ENCODE measurements around the gene SLC26A9. TPM values are rescaled to one million over a fixed set of nuclear protein-coding genes. Genes with fewer than 3 reads are reported as not detected.

Gene SLC26A9
- total RNA-seq, 1 experiment from 2014 or later = not detected

GRCh38 chr1:205926213-205926612, 17.0 kb downstream of the SLC26A9 start:
- Histone ChIP-seq H3K4me1 (ENCODE audit: insufficient read depth, low read length, poor library complexity, severe bottlenecking) (peaks cover 11% of the 10 kb centered on the region), H3K27me3 (replicated peaks; ENCODE audit: insufficient read depth, low read depth, low read length, poor library complexity) (no peaks in the 10 kb centered on the region), H3K4me3 (ENCODE audit: low read depth, low read length, poor library complexity, severe bottlenecking) (no peak overlapping the region), H3K36me3 (ENCODE audit: insufficient read depth, low read length, poor library complexity, severe bottlenecking) (no peaks in the 10 kb centered on the region), H3K9me3 (ENCODE audit: low read depth, low read length, poor library complexity, severe bottlenecking) (no peaks in the 10 kb centered on the region), H3K27ac (ENCODE audit: low read depth, low read length, poor library complexity, severe bottlenecking) (no peak overlapping the region)
- ChIA-PET POLR2A (ENCODE audit: low non-redundant PET) (no interaction called here), CTCF (no interaction called here)
- DNase-seq (ENCODE audit: low spot score) = no peak
- no peak for TF ChIP-seq EZH2 (IDR thresholded peaks at IDR 0.05; ENCODE audit: borderline replicate concordance, low read depth, low read length, poor library complexity, severe bottlenecking)
- TF ChIP-seq, protein P1, sequence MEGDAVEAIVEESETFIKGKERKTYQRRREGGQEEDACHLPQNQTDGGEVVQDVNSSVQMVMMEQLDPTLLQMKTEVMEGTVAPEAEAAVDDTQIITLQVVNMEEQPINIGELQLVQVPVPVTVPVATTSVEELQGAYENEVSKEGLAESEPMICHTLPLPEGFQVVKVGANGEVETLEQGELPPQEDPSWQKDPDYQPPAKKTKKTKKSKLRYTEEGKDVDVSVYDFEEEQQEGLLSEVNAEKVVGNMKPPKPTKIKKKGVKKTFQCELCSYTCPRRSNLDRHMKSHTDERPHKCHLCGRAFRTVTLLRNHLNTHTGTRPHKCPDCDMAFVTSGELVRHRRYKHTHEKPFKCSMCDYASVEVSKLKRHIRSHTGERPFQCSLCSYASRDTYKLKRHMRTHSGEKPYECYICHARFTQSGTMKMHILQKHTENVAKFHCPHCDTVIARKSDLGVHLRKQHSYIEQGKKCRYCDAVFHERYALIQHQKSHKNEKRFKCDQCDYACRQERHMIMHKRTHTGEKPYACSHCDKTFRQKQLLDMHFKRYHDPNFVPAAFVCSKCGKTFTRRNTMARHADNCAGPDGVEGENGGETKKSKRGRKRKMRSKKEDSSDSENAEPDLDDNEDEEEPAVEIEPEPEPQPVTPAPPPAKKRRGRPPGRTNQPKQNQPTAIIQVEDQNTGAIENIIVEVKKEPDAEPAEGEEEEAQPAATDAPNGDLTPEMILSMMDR (conservative IDR thresholded peaks at IDR 0.05; ENCODE audit: low read depth, low read length) = no peak
- intact Hi-C loops (cut with micrococcal nuclease; ENCODE audit: unreplicated experiment) = no loop called here
- no TSS peak for BruUV-seq (replicated peaks)

- no peak for TF ChIP-seq EZH2 (IDR thresholded peaks at IDR 0.05; ENCODE audit: borderline replicate concordance, low read depth, low read length, poor library complexity, severe bottlenecking)
- TF ChIP-seq, protein P1 (conservative IDR thresholded peaks at IDR 0.05; ENCODE audit: low read depth, low read length) = no peak
- Histone ChIP-seq H3K4me3 (ENCODE audit: low read depth, low read length, poor library complexity, severe bottlenecking) (no peak overlapping the region), H3K36me3 (ENCODE audit: insufficient read depth, low read length, poor library complexity, severe bottlenecking) (no peaks in the 10 kb centered on the region), H3K4me1 (ENCODE audit: insufficient read depth, low read length, poor library complexity, severe bottlenecking) (peaks cover 11% of the 10 kb centered on the region), H3K27me3 (replicated peaks; ENCODE audit: insufficient read depth, low read depth, low read length, poor library complexity) (no peaks in the 10 kb centered on the region), H3K27ac (ENCODE audit: low read depth, low read length, poor library complexity, severe bottlenecking) (no peak overlapping the region), H3K9me3 (ENCODE audit: low read depth, low read length, poor library complexity, severe bottlenecking) (no peaks in the 10 kb centered on the region)
- ChIA-PET POLR2A (ENCODE audit: low non-redundant PET) (no interaction called here), CTCF (no interaction called here)
- BruUV-seq (replicated peaks) = no TSS peak
- intact Hi-C loops (cut with micrococcal nuclease; ENCODE audit: unreplicated experiment) = no loop called here
- DNase-seq (ENCODE audit: low spot score) = peak; percentile 70
Measured at GRCh38 chr1:205925736-205926135, 17.5 kb downstream of the SLC26A9 start.

DNA sequence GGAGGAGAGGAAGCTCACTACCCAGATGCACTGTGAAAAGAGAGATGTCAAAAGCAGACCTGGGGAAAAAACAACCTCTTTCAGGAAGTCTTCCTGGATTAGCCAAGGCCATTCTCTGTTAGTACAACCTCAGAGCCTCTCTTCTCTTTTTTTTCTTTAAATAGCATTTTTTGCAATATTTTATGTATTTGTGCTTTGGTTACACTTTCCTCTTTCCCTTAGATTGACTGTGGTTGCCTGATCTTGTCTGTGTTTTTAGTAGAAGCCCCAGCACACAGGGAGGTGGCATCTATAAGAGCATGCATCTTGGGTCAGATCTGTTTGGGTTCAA, 18.8 kb downstream of the SLC26A9 start:
- Histone ChIP-seq H3K4me3 (ENCODE audit: low read depth, low read length, poor library complexity, severe bottlenecking) (no peak overlapping the region), H3K4me1 (ENCODE audit: insufficient read depth, low read length, poor library complexity, severe bottlenecking) (peaks cover 11% of the 10 kb centered on the region), H3K36me3 (ENCODE audit: insufficient read depth, low read length, poor library complexity, severe bottlenecking) (no peaks in the 10 kb centered on the region), H3K27ac (ENCODE audit: low read depth, low read length, poor library complexity, severe bottlenecking) (no peak overlapping the region), H3K27me3 (replicated peaks; ENCODE audit: insufficient read depth, low read depth, low read length, poor library complexity) (no peaks in the 10 kb centered on the region), H3K9me3 (ENCODE audit: low read depth, low read length, poor library complexity, severe bottlenecking) (no peaks in the 10 kb centered on the region)
- BruUV-seq (replicated peaks) = no TSS peak
- TF ChIP-seq EZH2 (IDR thresholded peaks at IDR 0.05; ENCODE audit: borderline replicate concordance, low read depth, low read length, poor library complexity, severe bottlenecking) = no peak
- TF ChIP-seq, protein P1 (conservative IDR thresholded peaks at IDR 0.05; ENCODE audit: low read depth, low read length) = no peak
- POLR2A ChIA-PET (ENCODE audit: low non-redundant PET) = no interaction called here
- no peak for DNase-seq (ENCODE audit: low spot score)
- intact Hi-C loops (cut with micrococcal nuclease; ENCODE audit: unreplicated experiment) = no loop called here
- CTCF ChIA-PET = no interaction called here

Measured in A673 (cell line).